H54 (cell line): Measurements from ENCODE around the gene TFAP2E.
A peak's percentile ranks its signal among the peaks of the same experiment; 100 is the strongest.

ENCODE experiments used
- DNase-seq: peaks from one replicate; pipeline ENCODE4 v3.0.0; 2011; ENCODE audit warnings: low spot score, mixed read lengths; ENCODE audit not compliant: insufficient read length
- FAIRE-seq: peaks from 3 replicates; lab custom pipeline; 2011; peaks lifted over from hg19 to GRCh38; lab: Jason Lieb, UNC
- POLR2A ChIP-seq: IDR thresholded peaks from 2 replicates; pipeline ENCODE4 v1.6.1; 2011; ENCODE audit warnings: low read depth, mild to moderate bottlenecking, low read length

Gene TFAP2E

GRCh38 chr1:35553851-35554250 is 19.3 kb upstream of the TFAP2E start:
- no peak for TF ChIP-seq POLR2A
- no peak for DNase-seq
- FAIRE-seq, result no peak

- TF ChIP-seq POLR2A, result no peak
- DNase-seq, result no peak
- FAIRE-seq, result no peak
Measured at GRCh38 chr1:35554266-35555211, 18.6 kb upstream of the TFAP2E start.

GRCh38 chr1:35555212-35555584 is 17.9 kb upstream of the TFAP2E start:
- no peak for TF ChIP-seq POLR2A
- no peak for FAIRE-seq
- DNase-seq, result no peak

GRCh38 chr1:35555601-35556477 is 17.3 kb upstream of the TFAP2E start:
- peak; percentile 64 for FAIRE-seq
- TF ChIP-seq POLR2A, result no peak
- DNase-seq, result no peak

GRCh38 chr1:35556484-35557117 is 16.5 kb upstream of the TFAP2E start:
- TF ChIP-seq POLR2A, result no peak
- FAIRE-seq, result no peak
- DNase-seq, result no peak

GRCh38 chr1:35557118-35557610 is 15.9 kb upstream of the TFAP2E start, which contains the start of gene KIAA0319L:
Gene KIAA0319L, minus strand, starts transcription at chr1:35557403. Its CDS starts 2,912 bp downstream, at chr1:35554491.
- DNase-seq (peak; percentile 77), FAIRE-seq (no peak)
- TF ChIP-seq POLR2A, result peak; percentile 75

GRCh38 chr1:35557611-35558373 is 15.3 kb upstream of the TFAP2E start, which contains the start of gene NCDN:
Gene NCDN, plus strand, starts transcription at chr1:35557799. Its CDS starts 392 bp downstream, at chr1:35558191.
- FAIRE-seq (no peak), DNase-seq (peak; percentile 90)
- peak; percentile 90 for TF ChIP-seq POLR2A

GRCh38 chr1:35558374-35559316 is 14.5 kb upstream of the TFAP2E start:
- FAIRE-seq (no peak), DNase-seq (no peak)
- no peak for TF ChIP-seq POLR2A

- no peak for DNase-seq
- no peak for FAIRE-seq
- TF ChIP-seq POLR2A, result no peak
Measured at GRCh38 chr1:35559317-35559944, 13.7 kb upstream of the TFAP2E start.

GRCh38 chr1:35560256-35561225 is 12.6 kb upstream of the TFAP2E start:
- DNase-seq (no peak), FAIRE-seq (no peak)
- no peak for TF ChIP-seq POLR2A
